Erythroblast (primary cell): Measurements from ENCODE around the gene ZP1.

Source experiments
- GATA1 ChIP-seq: IDR thresholded peaks from 2 replicates; pipeline ENCODE4 v1.6.1; 2011; ENCODE audit warnings: low read depth, mild to moderate bottlenecking, control low read depth, low read length, moderate library complexity
- POLR2A ChIP-seq: IDR thresholded peaks from 2 replicates; pipeline ENCODE4 v1.6.1; 2011; ENCODE audit warnings: mild to moderate bottlenecking, low read length

DNA sequence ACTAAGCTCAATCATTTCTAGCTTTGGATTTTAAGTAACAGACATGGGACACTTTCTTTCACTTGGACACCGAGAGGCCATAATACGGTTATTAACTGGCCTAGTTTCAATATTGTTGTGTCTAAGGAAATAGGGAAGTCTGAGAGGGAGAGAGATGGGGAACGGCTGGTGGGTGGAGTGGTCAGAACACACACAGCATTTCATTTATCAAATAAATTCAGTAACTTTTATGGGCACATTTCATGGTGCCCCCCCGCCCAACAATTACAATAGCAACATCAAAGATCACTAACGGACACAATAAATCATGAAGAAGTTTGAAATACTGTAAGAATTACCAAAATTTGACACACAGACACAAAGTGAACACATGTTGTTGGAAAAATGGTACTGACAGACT lies 28.3 kb downstream of the ZP1 start:
- TF ChIP-seq POLR2A (no peak), GATA1 (no peak)
